IMR-90 (cell line): Measurements from ENCODE around the gene RING1. TPM values are rescaled to one million over a fixed set of nuclear protein-coding genes. Genes with fewer than 3 reads are reported as not detected.

Experiments used
- ATAC-seq: fragments of 200-7000 bp; cut with Tn5 transposase; 2 replicates; pipeline ENCODE4 v1.9.1; 2020; ENCODE audit warnings: low read depth, mild to moderate bottlenecking, moderate library complexity
- BruUV-seq: library from RNA; stranded (reverse); fragments of 400-500 nt; replicated peaks from 2 replicates; lab custom pipeline; 2021; lab: Mats Ljungman, UMichigan
- CTCF ChIA-PET: fragments of 300-600 bp; formaldehyde crosslinking; extraction: SDS; loops from one replicate; lab custom pipeline; 2021; ENCODE audit warnings: antibody characterized with exemption; lab: Yijun Ruan, JAX
- POLR2A ChIA-PET: fragments of 300-600 bp; sonication (Branson Sonifier 250); formaldehyde crosslinking; loops from one replicate; lab custom pipeline; 2022; ENCODE audit warnings: antibody characterized with exemption; ENCODE audit not compliant: unreplicated experiment; lab: Charles Lee
- DNase-seq: peaks from one replicate; pipeline ENCODE4 v3.0.0; 2013
- H2AFZ ChIP-seq: replicated peaks from 2 replicates; pipeline ENCODE3; 2013; ENCODE audit warnings: low read length, mild to moderate bottlenecking; ENCODE audit not compliant: poor library complexity
- H2AK5ac ChIP-seq: 2 replicates; pipeline ENCODE4 v1.6.1; 2013; ENCODE audit warnings: low read depth, low read length, inconsistent platforms
- H2AK9ac ChIP-seq: replicated peaks from 2 replicates; pipeline ENCODE3; 2013; ENCODE audit warnings: mild to moderate bottlenecking, low read depth, low read length, moderate library complexity; ENCODE audit not compliant: poor library complexity
- H2BK120ac ChIP-seq: 2 replicates; pipeline ENCODE4 v1.6.1; 2013; ENCODE audit warnings: low read depth, low read length, inconsistent platforms
- H2BK15ac ChIP-seq: 3 replicates; pipeline ENCODE4 v1.6.1; 2013; ENCODE audit warnings: low read depth, low read length, inconsistent platforms
- H2BK20ac ChIP-seq: 2 replicates; pipeline ENCODE4 v1.6.1; 2013; ENCODE audit warnings: low read depth, mild to moderate bottlenecking, inconsistent platforms, low read length, moderate library complexity
- H2BK5ac ChIP-seq: 2 replicates; pipeline ENCODE4 v1.6.1; 2013; ENCODE audit warnings: mild to moderate bottlenecking, low read depth, low read length, inconsistent platforms; ENCODE audit not compliant: poor library complexity, severe bottlenecking
- H3K14ac ChIP-seq: replicated peaks from 2 replicates; pipeline ENCODE4 v1.6.1; 2013; ENCODE audit warnings: low read depth, low read length, inconsistent platforms
- H3K18ac ChIP-seq: 2 replicates; pipeline ENCODE4 v1.6.1; 2013; ENCODE audit warnings: low read depth, low read length, control low read depth
- H3K23ac ChIP-seq: 2 replicates; pipeline ENCODE4 v1.6.1; 2013; ENCODE audit warnings: low read depth, low read length, inconsistent platforms
- H3K27ac ChIP-seq: 2 replicates; pipeline ENCODE4 v1.5.1; 2013; ENCODE audit warnings: mild to moderate bottlenecking, control low read depth, low read length; ENCODE audit not compliant: insufficient read depth
- H3K27me3 ChIP-seq: 2 replicates; pipeline ENCODE4 v1.6.1; 2013; ENCODE audit warnings: low read length; ENCODE audit not compliant: control insufficient read depth, insufficient read depth
- H3K36me3 ChIP-seq: 2 replicates; pipeline ENCODE4 v1.6.1; 2013; ENCODE audit warnings: low read length, mixed read lengths; ENCODE audit not compliant: control insufficient read depth, insufficient read depth
- H3K4ac ChIP-seq: 2 replicates; pipeline ENCODE4 v1.6.1; 2013; ENCODE audit warnings: low read depth, low read length, inconsistent platforms
- H3K4me1 ChIP-seq: 2 replicates; pipeline ENCODE4 v1.6.1; 2013; ENCODE audit warnings: low read length, mixed read lengths; ENCODE audit not compliant: control insufficient read depth, insufficient read depth
- H3K4me2 ChIP-seq: 2 replicates; pipeline ENCODE4 v1.6.1; 2013; ENCODE audit warnings: low read depth, mild to moderate bottlenecking, control low read depth, low read length, moderate library complexity
- H3K4me3 ChIP-seq: 2 replicates; pipeline ENCODE4 v1.5.1; 2013; ENCODE audit warnings: low read depth, mild to moderate bottlenecking, control low read depth, low read length, moderate library complexity; ENCODE audit not compliant: insufficient read depth
- H3K56ac ChIP-seq: 2 replicates; pipeline ENCODE4 v1.6.1; 2013; ENCODE audit warnings: low read length, inconsistent platforms; ENCODE audit not compliant: insufficient read depth; ENCODE audit errors: extremely low read depth
- H3K79me1 ChIP-seq, 2 experiments: 2 replicates each; pipeline ENCODE4 v1.6.1; 2013; ENCODE audit warnings: low read length in 2 of 2, inconsistent platforms in 1 of 2, low read depth in 1 of 2
- H3K9ac ChIP-seq: 2 replicates; pipeline ENCODE4 v1.6.1; 2013; ENCODE audit warnings: low read depth, low read length, control low read depth
- H3K9me1 ChIP-seq: 2 replicates; pipeline ENCODE4 v1.6.1; 2013; ENCODE audit warnings: low read length, inconsistent platforms; ENCODE audit not compliant: insufficient read depth
- H3K9me3 ChIP-seq: 2 replicates; pipeline ENCODE4 v1.6.1; 2013; ENCODE audit warnings: low read length; ENCODE audit not compliant: control insufficient read depth, insufficient read depth
- H4K20me1 ChIP-seq: 2 replicates; pipeline ENCODE4 v1.6.1; 2013; ENCODE audit warnings: low read length, inconsistent platforms; ENCODE audit not compliant: insufficient read depth
- H4K5ac ChIP-seq: 2 replicates; pipeline ENCODE4 v1.6.1; 2013; ENCODE audit warnings: mild to moderate bottlenecking, low read depth, low read length, control low read depth
- H4K8ac ChIP-seq, 2 experiments: 2 replicates each; pipeline ENCODE4 v1.6.1; 2013; ENCODE audit warnings: low read depth in 2 of 2, low read length in 2 of 2, control low read depth in 1 of 2, inconsistent platforms in 1 of 2
- H4K91ac ChIP-seq: 2 replicates; pipeline ENCODE4 v1.6.1; 2013; ENCODE audit warnings: low read depth, low read length, inconsistent platforms; ENCODE audit not compliant: insufficient read depth
- BHLHE40 ChIP-seq: fragments of 150-350 bp; IDR thresholded peaks from 2 replicates; pipeline ENCODE4 v1.6.1; 2016; ENCODE audit warnings: mild to moderate bottlenecking, low read depth, low read length
- CEBPB ChIP-seq: IDR thresholded peaks from 2 replicates; pipeline ENCODE4 v1.6.1; 2012; ENCODE audit warnings: low read depth, low read length, improper control_type of control experiment
- CTCF ChIP-seq: conservative IDR thresholded peaks from 2 replicates; pipeline ENCODE4 v1.5.1; 2012; ENCODE audit warnings: mild to moderate bottlenecking, low read depth, low read length, improper control_type of control experiment
- ELK1 ChIP-seq: fragments of 150-350 bp; IDR thresholded peaks from 2 replicates; pipeline ENCODE4 v1.6.1; 2016; ENCODE audit warnings: low read depth, mild to moderate bottlenecking, low read length, moderate library complexity, borderline replicate concordance
- FOS ChIP-seq: fragments of 150-350 bp; IDR thresholded peaks from 2 replicates; pipeline ENCODE4 v1.6.1; 2016; ENCODE audit warnings: low read depth, low read length
- MAFK ChIP-seq: IDR thresholded peaks from 2 replicates; pipeline ENCODE4 v1.6.1; 2012; ENCODE audit warnings: low read depth, low read length, improper control_type of control experiment
- MAZ ChIP-seq: IDR thresholded peaks from 2 replicates; pipeline ENCODE4 v1.6.1; 2012; ENCODE audit warnings: low read depth, mild to moderate bottlenecking, low read length, improper control_type of control experiment, moderate library complexity, borderline replicate concordance
- NFE2L2 ChIP-seq: fragments of 150-350 bp; IDR thresholded peaks from 2 replicates; pipeline ENCODE4 v1.6.1; 2016; ENCODE audit warnings: low read depth, mild to moderate bottlenecking, low read length
- RAD21 ChIP-seq: IDR thresholded peaks from 2 replicates; pipeline ENCODE4 v1.6.1; 2012; ENCODE audit warnings: low read length, improper control_type of control experiment
- RCOR1 ChIP-seq: IDR thresholded peaks from 2 replicates; pipeline ENCODE4 v1.6.1; 2012; ENCODE audit warnings: mild to moderate bottlenecking, low read length, improper control_type of control experiment; ENCODE audit not compliant: insufficient replicate concordance
- RFX5 ChIP-seq: IDR thresholded peaks from 2 replicates; pipeline ENCODE4 v1.8.0; 2012; ENCODE audit warnings: low read depth, mild to moderate bottlenecking, low read length, moderate library complexity
- SMC3 ChIP-seq: fragments of 150-350 bp; IDR thresholded peaks from 2 replicates; pipeline ENCODE4 v1.6.1; 2016; ENCODE audit warnings: low read depth, mild to moderate bottlenecking, antibody characterized with exemption, low read length, moderate library complexity
- WGBS, 2 experiments: methylation state at CpG; one replicate each; pipeline versions ENCODE4 v1.1.5 to v1.1.7; 2013; ENCODE audit warnings: missing lambda C conversion rate in 2 of 2; ENCODE audit not compliant: insufficient read length in 1 of 2; ENCODE audit errors: extremely low coverage in 2 of 2; 5-methylcytosine and 5-hydroxymethylcytosine counted together
- dilution Hi-C: fragments of 300-500 bp; cut with HindIII; formaldehyde crosslinking; loops from one replicate; pipeline ENCODE4 v1.14.3; 2018; ENCODE audit warnings: low sequenced_read_pairs; ENCODE audit not compliant: unreplicated experiment
- in situ Hi-C: fragments of 300-500 bp; cut with MboI; formaldehyde crosslinking; loops from 3 replicates; pipeline ENCODE4 v1.14.3; 2019; ENCODE audit warnings: low sequenced_read_pairs, inconsistent platforms, mixed read lengths
- intact Hi-C: fragments of 100-400 bp; cut with micrococcal nuclease; formaldehyde crosslinking; loops from 2 replicates; pipeline ENCODE4 v1.10.0; 2022
- polyA plus RNA-seq, 3 experiments: library from polyadenylated mRNA; depleted of rRNA; stranded (reverse); fragments of >200 nt; gene quantifications; 2 replicates each; pipeline ENCODE4 v1.2.3, GENCODE V29; 2012; ENCODE audit warnings: low replicate concordance in 1 of 3
- total RNA-seq: library from RNA; depleted of rRNA; stranded (reverse); fragments of >200 nt; gene quantifications from 2 replicates; pipeline ENCODE4 v1.2.3, GENCODE V29; 2012

RING1 gene
- total and polyA plus RNA-seq, 2 of the 4 experiments (the other 2 are of a cell fraction), result 14.9 to 40.8 TPM

- POLR2A ChIA-PET, result no interaction called here
- no peak for DNase-seq
- no peak overlapping the region for H4K8ac ChIP-seq
These were observed 8.9 kb downstream of the RING1 start for GRCh38 chr6:33217246-33217645.

More at GRCh38 chr6:33217246-33217645, 8.9 kb downstream of the RING1 start:
- no peak overlapping the region for H3K18ac ChIP-seq
- H3K4me3 ChIP-seq, result no peak overlapping the region
- no peak overlapping the region for H3K4ac ChIP-seq
- no peaks in the 10 kb centered on the region for H4K20me1 ChIP-seq
- H3K23ac ChIP-seq, result no peak overlapping the region
- H4K5ac ChIP-seq, result no peak overlapping the region
- no peak overlapping the region for H4K91ac ChIP-seq
- no peak for TF ChIP-seq CEBPB
- no peak for TF ChIP-seq RFX5
- no peak for TF ChIP-seq RAD21
- TF ChIP-seq RCOR1, result no peak
- no peak for TF ChIP-seq BHLHE40
- no peak for TF ChIP-seq NFE2L2
- no peak for TF ChIP-seq FOS
- no peak for TF ChIP-seq MAFK
- no peak for TF ChIP-seq MAZ
- no peak for TF ChIP-seq CTCF
- TF ChIP-seq ELK1, result no peak
- no peak for TF ChIP-seq SMC3
- no peaks in the 10 kb centered on the region for H3K9me3 ChIP-seq
- intact Hi-C loops, result no loop called here
- in situ Hi-C loops, result no loop called here
- no TSS peak for BruUV-seq
- H3K9ac ChIP-seq, result no peak overlapping the region
- no peak overlapping the region for H2AK5ac ChIP-seq
- no peak overlapping the region for H3K14ac ChIP-seq
- H2BK120ac ChIP-seq, result no peak overlapping the region
- no CpG with 5 or more reads among the region's 6 CpGs for WGBS, 2 experiments
- no peak overlapping the region for H2AFZ ChIP-seq
- H3K36me3 ChIP-seq, result no peaks in the 10 kb centered on the region
- H2BK5ac ChIP-seq, result no peak overlapping the region
- H2AK9ac ChIP-seq, result no peak overlapping the region
- H3K79me1 ChIP-seq, result no peaks in the 10 kb centered on the region
- H2BK20ac ChIP-seq, result no peak overlapping the region
- H2BK15ac ChIP-seq, result no peak overlapping the region
- CTCF ChIA-PET, result no interaction called here
- H3K9me1 ChIP-seq, result no peaks in the 10 kb centered on the region
- no peak overlapping the region for H3K4me2 ChIP-seq
- H3K4me1 ChIP-seq, result peaks cover 2% of the 10 kb centered on the region; the same call in 1 of the 2 replicates
- H3K27ac ChIP-seq, result no peak overlapping the region
- H3K56ac ChIP-seq, result no peak overlapping the region
- dilution Hi-C loops, result no loop called here
- no peak for ATAC-seq
- peaks cover 19% of the 10 kb centered on the region for H3K27me3 ChIP-seq
